Retina (tissue), 1 donor: ENCODE data around the gene USP36.

Experiments used
- DNase-seq: peaks from one replicate; pipeline ENCODE4 v3.0.0-alpha.2; 2016

The USP36 gene

DNA sequence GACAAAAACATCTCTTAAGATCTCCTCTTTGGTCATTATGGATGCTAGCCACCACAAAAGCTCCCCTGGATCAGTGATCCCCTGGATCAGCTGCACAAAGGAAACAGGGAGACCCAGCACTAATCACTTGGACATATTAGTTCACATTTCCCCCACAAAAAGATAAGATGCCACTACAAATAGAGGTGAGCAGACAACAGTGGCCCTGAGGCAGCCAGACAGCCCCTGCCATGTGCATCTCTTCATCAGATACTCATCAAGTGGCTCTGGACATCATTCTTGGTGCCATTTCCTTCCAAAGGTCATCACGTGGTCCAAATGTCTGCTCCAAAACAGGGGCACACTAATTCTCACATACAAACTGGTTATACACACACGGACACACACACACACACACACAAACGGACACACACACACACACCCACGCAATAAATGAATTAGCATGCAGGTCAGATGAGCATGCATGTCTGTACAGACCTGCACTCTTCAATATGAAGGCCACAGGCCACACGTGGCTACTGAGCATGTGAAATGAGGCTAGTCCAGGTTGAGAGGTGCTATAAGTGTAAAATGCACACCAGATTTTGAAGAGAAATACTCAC is 4.1 kb downstream of the USP36 start:
- no peak for DNase-seq

DNA sequence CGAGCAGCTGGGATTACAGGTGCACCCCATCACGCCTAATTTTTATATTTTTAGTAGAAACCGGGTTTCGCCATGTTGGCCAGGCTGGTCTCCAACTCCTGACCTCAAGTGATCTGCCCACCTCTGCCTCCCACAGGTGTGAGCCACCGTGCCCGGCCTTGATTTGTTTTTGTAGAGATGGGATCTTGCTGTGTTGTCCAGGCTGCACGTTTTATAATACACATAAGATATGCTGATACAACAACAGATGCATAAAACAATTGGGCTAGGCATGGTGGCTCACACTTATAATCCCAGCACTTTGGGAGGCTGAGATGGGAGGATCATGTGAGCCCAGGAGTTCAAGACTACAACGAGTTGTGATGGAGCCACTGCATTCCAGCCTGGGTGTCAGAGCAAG is 6.0 kb downstream of the USP36 start:
- no peak for DNase-seq

DNA sequence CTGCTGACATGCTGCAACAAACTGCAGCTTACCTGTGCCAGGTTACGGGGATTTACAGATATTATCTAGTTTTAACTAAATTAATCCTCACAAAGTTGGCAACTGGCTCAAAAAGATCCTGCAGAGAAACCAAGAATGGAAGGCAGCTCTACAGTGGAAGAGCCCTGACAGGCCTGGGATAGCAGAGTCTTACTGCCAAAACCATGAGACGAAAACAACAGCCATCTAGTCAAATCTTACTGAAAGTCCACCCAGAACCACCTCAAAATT is 8.1 kb downstream of the USP36 start:
- no peak for DNase-seq

DNA sequence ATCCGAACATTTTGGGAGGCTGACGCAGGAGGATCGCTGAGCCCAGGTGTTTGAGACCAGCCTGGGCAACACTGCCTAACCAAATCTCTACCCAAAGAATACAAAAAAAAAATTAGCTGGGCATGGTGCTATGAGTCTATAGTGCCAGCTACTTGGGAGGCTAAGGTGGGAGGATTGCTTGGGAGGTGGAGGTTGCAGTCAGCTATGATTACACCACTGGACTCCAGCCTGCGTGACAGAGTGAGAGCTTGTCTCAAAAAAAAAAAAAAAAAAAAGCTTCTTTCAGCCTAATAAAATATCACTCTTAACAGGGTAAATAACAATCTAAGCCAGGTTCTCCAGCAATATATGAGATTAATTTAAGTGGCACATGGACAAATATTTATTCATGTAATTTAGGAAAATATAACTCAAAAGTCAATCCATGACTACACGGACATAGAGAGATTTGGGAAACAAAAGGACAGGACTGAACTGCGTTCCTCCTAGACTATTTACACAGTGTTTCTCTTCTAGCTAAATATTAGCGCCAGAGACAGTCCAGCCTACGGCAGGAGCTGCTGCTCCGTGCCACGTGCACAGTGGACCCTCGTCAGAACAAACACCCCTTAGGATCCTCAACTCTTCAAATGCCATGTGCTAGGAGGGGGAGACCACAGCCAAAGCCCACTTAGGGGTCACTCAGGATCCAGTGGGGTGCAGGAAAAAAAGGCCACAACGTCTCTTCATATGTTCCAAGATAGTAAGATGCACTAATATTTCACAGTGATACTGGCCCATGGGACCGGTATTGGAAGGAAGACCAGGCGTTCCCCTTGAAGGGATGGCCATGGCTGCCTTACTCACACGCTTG is 8.7 kb downstream of the USP36 start:
- DNase-seq, result no peak

DNA sequence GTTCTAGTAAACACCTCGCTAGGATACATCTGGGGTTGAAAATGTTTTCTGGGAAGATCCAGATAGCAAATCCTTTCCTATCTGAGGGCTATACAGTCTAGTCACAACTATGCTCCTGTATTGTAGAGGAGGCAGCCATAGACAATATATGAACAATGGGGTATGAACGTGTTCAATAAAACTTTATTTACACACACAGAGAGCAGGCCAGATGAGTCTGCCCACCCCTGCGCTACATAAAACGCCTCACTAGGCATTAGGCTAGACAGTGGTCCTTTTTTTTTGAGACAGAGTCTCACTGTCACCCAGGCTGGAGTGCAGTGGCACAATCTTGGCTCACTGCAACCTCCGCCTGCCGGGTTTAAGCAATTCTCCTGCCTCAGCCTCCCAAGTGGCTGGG is 11.1 kb downstream of the USP36 start:
- no peak for DNase-seq

DNA sequence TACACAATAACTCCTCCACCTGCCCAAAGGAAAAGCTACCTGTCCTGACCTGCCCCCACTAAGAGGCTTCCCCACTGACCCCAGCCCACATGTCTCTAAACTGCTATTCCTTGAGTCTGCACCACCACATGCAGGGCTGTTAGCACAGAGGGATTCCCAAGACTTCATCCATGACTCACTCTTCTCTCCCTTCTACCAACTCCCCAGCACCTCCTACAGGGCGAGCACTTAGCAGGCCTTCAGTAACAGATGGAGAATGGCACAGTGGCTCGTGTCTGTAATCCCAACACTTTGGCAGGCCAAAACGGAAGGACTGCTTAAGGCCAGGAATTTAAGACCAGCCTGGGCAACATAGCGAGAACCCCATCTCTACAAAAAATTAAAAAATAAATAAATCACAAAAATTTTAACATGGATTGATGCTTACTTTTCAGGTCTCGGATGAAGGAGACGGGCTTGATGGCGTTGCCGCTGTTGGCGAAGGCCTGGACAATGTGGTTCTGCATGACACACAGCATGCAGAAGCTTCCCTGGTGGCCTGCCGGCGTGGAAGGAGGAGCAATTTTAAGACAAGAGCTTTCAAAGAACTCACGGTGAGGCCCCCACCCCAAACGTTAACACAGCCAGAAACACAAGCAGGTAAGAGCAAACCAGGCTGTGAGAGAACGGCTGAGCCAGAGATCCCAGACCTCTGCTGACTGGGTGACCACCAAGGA is 12.0 kb downstream of the USP36 start:
- DNase-seq, result no peak

DNA sequence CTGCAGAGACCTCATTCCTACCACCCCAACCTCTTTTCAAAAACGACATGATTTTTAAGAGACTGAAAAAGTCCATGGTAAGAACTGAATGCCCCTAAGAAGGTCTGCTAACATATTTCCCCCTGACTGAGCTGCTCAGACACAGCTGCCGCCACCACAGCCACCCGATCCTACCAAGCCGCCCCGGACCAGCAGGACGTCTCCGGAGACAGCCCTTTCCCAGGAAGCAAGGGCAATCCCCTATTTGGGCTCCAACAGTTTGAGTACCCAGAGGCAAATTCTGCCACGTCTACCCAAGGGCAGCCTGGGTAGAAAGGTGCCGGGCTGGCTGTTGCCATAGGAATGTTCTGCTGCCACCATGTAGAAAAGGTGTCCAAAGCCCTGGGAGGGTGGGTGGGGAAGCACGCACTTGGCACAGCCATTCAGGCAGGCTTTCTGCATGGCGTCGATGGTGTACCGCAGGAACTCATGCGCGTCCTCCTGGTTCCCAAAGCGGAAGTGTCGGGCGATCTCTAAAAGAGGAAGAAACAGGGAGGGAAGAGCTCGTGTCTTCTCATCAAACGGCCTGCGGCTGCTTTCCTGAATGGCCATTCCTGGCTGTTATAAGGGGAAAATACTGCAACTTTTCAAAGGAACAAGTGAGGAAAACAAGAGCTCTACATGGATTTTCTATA is 13.6 kb downstream of the USP36 start:
- no peak for DNase-seq

DNA sequence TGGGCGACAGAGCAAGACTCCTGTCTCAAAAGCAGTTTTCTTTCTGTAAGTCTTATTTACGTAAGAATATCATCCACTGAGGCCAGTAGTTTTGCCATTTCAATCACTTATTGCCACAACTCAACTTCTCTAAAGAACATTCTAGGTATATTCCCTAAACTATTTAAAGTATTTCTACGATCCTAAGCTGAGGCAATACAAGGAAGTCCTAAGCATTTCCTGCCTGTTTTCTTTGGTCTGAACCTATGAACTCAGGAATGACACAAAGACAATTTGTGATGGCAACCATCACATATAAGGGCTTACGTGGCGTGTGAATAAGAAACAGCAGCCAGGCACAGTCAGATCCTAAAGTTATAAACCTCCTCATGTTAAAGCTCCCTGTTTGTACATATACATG is 14.2 kb downstream of the USP36 start:
- DNase-seq, result no peak

DNA sequence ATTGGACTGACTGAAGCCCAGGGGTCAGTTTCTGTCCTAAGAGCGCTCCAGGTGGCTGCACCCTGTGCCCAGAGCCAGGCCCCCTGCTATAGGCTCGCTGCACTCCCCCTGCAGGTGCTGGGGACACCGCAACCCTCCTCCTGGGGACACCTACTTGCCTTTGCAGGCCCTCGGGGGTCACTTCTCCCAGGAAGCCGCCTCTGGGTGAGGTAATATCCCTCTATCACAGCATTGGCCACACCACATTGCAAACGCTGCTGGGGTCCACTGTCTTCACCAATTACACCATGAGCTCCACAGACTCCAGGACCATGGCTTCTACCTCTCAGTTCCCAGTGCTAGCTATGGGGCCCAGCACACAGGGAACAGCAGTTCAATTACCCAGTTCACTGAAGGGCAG is 14.9 kb downstream of the USP36 start:
- DNase-seq, result no peak

DNA sequence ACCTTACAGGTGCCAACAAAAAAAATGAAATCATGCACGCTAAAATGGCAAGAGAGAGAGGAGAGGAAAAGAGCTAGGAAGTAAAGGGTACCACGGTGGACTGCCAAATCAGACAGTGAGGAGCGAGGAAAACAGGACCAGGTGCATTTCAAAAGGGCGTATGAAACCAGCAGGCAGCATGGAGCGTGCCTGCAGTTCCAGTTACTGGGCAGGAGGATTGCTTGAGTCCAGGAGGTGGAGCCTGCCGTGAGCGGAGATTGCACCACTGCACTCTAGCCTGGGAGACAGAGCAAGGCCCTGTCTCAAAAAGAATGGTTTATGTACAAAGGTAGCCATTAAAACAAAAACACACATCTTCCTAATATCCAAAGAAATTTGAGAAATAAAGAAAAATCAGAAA is 16.4 kb downstream of the USP36 start:
- no peak for DNase-seq

DNA sequence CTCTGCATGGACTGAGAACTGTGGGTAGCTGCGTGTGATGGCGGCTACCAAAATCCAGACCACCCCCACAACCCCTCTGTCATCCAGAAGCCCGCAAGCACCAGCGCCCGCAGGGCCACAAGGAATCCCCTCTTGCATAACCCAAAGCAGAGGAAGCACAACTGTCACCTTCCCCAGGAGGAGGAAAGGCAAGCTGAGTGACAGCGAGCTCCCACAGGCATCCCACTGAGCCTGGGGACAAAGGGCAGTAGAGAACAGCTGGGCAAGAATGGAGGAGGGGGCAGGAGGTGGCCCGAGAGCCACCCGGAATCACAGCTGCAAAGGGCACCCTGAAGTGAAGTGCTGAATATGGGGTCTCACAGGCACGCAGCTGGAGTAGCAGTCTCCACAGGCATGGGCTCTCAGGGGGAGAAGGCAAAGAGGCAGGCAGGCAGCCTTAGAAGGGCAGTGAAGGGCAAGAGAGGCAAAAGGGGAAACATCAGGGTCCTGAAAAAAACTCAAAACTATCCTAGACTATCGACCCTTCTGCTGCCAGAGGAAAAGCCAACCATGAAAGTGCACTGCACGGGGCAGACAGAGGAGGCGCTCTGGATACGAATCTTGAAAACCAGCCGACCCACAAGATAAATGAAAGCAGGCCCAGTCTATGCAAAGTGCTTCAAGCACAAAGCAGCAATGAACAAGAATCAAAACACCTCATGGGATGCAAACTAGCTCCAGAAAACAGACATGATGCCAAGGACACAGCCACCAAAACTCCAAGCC is 17.1 kb downstream of the USP36 start:
- DNase-seq, result no peak

DNA sequence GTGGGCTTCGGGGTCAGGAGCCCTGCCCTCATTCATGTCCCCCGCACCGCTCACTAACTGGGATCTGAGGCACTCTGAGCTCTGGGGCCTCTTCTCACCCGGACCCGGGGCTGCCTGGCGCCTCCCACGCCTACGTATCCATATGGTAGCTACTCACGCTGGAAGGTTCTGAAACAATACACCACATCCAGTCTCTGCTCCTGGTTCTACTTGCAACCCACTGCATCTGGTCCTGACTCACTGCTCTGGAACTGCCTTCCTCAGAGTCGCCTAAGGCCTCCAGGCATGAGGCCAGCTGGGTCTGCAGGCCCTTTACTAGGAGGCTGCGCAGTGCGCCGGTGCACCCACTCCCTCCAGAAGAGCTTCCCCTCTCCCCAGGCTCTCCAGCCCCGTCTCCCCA is 18.1 kb downstream of the USP36 start:
- no peak for DNase-seq

DNA sequence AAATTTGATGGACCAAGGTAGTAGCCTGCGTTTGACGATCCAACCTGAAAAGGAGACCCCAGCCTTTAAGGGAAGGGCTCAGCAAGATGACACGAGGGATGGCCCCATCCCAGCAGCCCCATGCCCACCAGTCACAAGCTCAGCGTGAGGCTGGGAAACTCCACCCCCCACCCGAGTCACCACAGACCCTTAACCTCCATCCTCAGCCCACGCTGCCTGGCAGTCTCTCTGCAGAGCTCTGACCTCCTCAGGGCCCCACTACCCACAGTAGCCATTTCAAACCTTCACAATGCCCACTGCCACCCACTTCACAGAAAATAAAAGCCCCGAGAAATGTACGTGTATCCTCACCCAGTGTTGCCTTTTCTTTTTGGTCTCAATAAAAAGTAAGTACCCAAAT is 18.7 kb downstream of the USP36 start:
- DNase-seq, result no peak

DNA sequence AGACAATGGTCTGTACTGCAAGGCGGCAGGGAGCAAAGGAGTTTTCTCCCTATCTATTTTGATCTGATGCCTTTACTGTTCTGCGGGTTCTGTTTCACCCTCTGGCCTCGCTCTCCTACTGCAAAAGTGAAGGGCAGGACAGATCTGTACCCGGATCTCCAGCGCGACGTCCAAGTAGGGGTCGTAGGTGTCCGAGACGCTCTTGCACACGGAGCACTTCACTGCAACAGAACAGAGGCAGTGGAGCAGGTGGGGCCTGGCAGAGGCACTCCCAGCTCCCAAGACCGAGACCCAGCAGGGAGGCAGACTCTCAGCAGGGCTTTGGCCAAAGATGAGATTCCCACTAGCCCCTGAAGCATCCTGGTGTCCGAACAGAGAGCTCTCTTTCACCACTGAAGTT is 19.8 kb downstream of the USP36 start:
- DNase-seq, result no peak

DNA sequence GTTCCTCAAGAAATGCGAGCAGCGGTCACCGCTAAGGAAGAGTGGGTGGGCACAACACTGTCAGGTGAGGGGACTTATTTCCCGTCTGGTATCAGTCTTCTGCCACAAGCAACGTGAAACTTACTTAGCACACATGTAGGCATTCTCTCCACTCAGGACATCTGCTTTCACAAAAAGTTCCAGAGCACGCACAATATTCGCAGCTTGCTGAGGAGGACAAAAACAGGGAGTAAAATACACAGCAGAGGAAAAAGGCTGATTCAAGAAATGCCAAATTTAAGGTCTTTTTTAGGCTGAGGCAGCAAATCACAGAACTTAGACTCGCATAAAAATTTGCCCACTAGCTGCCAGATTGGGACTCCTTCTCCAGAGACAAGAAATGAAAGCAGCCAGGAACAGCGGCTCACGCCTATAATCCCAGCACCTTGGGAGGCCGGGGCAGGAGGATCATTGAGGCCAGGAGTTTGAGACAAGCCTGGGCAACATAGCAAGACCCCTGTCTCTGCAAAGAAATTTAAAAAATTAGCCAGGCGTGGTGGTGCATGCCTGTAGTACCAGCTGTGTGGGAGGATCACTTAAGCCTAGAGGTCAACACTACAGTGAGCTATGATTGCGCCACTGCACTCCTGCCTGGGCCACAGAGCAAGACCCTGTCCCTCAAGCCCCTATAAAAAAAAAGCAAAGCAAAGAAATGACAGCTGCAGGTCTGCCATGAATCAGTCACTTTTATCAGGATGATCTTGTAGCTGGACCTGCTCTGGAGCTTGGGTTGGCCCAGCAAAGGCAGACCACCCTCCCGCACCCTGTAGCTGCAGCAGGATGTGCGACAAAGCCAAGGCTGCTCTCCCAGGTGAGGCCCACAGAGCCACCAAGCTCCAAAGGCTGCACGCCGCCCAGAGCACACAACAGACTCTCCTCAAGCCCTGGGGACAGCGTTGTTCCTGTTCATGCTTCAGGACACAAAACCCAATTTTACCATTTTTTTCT is 20.5 kb downstream of the USP36 start:
- DNase-seq, result no peak

DNA sequence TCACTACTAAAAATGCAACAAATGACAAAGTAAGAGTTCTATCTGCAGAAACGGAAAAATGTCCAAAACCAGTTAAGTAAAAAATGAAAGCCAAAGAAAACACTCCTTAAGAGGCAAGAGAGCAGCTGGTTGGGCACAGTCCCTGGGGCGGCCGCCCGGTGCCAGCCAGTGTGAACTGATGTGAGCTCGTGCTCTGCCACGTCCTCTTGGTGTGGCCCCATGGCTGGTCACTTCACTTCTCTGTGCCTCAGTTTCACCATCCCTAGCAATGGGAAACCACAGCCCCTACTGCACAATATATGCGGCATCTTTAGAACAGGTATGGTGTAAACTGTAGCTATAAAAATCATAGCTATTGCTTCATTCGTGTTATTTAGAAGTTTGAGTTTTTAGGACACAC is 21.2 kb downstream of the USP36 start:
- no peak for DNase-seq

DNA sequence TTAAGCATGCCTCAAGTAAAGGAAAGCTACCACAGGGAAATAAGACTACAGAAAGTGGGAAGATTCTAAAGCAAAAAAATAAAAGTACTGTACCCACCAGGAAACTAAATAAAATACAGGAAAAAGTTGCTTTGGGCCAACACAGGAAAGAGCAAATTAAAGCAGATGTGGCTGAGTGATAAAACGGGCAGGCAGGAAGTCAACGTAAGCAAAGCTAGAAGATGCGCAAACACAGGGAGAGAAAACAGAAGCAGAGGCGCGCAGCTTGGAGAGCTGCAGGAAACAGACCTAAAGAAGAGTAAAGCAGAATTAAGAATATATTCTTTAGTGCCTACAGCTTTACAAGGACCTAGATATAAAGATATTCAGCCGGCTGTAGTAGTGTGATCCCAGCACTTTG is 21.7 kb downstream of the USP36 start:
- DNase-seq, result no peak

DNA sequence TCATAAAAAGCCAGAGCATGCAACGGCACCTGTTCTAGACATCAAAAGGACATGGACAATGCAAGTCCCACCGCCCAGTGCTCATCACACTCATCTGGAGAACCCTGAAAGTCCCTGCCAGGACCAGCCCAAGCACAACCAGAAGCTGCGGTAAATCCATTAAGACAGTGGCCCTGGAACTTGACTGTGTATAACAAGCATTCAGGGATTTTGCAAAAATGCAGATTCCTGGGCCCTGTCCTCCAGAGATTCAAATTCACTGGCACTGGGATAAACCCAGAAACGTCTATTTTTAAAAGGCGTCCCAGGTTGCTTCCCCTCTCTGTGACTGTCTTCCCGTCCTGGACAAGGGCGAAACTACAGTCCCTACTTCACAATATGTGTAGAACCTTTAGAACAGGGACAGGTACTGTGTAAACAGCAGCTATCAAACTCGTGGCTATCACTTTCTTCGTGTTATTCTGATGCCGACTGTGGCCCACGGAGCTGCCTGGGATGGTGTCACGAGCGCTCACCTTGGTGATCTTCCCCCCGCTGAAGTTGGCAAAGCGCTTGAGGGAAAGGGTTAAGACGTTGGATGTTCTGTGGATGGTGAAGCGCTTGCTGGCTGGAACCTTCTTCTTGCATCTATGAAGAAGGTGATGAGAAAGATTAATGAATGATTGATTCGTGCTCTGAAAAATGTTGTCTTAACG is 22.3 kb downstream of the USP36 start:
- no peak for DNase-seq

DNA sequence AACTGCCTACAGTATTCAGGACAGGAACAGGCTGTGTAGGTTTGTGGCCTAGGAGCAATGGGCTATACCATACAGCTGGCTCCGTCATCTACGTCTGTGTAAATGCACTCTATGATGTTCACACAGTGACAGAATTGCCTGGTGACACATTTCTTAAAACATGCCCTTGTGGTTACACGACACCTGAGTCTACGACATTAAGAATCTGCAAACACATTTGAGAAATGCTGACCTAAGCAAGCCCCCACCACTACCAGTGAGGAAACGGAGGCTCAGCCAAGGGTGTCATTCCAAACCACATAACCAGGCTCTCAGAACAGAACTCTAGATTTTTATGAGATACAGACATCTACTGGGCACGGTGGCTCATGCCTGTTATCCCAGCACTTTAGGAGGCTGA is 23.5 kb downstream of the USP36 start:
- no peak for DNase-seq

DNA sequence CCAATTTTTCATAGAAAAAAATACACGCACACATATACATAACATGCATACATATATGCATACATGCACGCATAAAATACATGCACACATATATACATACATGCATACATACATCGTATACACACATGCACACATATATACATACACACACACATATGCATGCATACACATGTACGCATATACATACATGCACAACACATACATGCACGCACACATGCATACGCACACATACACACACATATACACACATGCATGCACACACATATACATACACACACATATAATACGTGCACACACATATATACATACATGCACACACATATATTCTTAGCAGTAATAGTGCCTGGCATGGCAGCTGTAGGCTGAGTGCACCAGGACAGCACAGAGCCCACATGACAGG is 24.9 kb downstream of the USP36 start:
- no peak for DNase-seq

DNA sequence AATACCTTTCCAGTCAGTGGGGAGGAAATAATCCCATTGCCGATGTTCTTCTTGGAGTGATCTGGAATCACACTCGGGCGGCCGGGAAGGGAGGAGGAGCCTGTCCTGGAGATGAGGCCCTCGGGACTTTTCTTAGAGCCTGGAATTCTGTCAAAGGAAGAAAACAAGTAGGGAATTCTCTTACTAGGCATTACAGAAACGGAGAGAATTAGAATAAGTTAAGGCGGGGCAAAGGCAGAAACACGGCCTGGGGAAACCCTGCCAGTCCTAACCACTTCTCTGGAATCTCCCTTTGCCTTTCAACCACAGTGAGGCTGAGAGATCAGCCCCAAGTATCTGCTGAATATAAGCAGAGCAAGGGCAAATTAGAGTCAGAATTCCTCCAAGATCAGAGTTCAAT is 27.8 kb downstream of the USP36 start:
- DNase-seq, result no peak
